ENCODE measurements around the gene NFU1.
"Not testable (repeated sequence)": the region's sequence is repeated elsewhere in the genome, so short reads cannot be mapped to it uniquely, and the experiment has no call there.

The NFU1 gene

DNA sequence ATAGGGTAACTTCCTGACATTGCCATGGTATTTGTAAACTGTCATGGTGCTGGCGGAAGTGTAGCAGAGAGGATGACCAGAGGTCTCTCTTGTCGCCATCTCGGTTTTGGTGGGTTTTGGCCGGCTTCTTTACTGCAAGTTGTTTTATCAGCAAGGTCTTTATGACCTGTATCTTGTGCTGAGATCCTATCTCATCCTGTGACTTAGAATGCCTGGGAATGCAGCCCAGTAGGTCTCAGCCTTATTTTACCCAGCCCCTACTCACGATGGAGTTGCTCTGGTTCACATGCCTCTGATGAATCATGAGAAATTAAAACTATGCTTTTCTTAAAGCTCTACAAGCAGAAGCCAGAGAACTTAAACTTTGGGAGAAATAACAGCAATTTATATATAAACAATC is 12.7 kb upstream of the NFU1 start:
- no peak for DNase-seq

DNA sequence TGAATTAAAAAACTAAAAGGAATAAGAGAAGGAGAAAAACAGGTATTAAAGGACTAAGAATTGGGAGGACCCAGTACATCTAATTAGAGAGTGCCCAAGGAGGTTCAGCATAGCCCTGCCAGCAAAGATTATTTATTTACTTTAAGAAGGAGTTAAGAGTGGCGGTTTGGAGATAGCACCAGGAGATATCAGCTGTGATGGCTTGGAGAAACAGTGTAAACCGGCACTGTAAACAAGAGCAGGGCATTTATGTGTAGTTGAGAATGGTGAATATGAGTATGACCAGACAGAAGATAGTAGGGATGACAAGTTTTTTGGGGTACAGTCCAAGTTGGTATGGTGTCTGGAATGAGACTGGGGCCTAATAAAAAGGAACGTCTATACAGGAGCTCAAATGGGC is 6.4 kb upstream of the NFU1 start:
- DNase-seq = not testable (repeated sequence)

DNA sequence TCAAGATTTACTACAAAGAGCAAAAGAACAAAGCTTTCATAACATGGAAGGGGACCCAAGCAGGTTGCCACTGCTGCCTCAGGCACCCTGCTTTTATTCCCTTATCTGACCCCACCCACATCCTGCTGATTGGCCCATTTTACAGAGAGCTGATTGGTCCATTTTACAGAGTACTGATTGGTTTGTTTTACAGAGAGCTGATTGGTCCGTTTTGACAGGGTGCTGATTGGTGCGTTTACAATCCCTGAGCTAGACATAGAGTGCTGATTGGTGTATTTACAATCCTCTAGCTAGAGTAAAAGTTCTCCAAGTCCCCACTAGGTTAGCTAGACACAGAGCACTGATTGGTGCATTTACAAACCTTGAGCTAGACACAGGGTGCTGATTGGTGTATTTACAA is 2.3 kb upstream of the NFU1 start:
- DNase-seq = not testable (repeated sequence)

DNA sequence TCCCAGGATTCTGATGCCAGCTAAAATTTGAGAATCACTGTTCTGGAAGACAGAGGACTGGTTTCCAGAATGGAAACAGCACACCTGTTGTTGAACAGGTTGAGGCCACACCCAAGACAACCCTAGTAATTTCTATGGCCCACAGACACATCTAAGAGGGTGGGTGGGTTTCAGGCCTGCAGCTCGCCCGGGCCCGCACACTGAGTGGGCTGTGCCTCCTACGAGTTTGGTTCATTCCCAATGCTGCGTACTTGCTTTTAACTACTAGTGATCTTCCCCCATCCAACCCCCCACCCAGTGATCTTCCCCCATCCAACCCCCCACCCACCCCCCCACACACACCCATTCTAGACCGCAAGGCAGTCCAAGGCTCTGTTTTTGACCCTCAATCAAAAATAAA is 1.3 kb upstream of the NFU1 start:
- DNase-seq = no peak

DNA sequence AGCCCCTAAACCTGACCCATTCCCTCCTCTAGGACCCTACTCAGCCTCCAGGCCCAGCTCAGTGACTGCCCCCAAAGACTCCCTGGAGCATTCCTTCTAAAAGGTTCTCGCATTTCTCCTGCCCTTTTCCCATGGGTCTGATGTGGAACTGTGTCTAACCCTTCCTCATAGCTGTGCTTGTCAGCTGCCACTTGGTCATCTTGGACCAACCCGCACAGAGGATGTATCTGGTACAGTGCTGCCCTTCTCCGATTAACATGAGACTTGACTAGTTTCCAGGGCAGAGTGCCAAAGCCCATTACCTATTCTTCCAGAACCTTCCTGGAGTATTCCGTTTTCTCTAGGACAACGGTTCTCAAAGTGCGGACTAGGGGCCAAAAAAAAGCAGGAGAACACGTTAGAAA is 518 bp upstream of the NFU1 start:
- peak; percentile 38 for DNase-seq

DNA sequence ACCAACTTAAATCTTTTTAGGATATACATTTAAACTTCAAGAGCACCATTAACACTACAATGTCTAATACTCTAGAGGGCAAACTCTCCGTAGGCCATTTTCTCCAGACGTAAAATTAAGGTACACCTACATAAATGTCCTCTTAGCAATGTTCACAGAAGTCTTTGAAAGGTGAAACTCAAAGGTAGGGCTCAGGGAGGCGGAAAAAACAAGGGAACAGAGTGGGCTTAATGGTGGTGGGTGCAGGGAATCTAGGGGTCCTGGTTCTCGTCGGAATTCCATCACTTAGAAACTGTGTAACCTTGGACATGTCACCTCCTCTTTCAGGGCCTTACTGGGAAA is 668 bp downstream of the NFU1 start:
- no peak for DNase-seq

DNA sequence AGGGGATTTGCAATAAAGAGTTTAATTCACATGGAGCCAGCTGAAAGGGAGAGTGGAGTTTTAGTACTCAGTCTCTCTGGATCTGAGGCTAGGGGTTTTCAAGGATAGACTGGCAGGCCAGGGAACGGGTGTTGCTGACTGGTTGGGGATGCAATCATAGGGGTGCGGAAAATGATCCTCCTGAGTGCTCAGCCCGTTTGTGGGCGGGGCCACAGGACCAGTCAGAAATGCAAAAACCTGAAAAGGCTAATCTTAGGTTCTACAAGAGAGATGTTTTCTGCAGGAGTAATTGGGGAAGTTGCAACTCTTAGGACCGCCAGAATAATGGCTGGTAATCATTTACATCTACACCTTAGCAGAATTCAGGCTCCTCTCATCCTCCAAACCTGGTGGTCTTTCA is 2.5 kb downstream of the NFU1 start:
- DNase-seq = no peak

DNA sequence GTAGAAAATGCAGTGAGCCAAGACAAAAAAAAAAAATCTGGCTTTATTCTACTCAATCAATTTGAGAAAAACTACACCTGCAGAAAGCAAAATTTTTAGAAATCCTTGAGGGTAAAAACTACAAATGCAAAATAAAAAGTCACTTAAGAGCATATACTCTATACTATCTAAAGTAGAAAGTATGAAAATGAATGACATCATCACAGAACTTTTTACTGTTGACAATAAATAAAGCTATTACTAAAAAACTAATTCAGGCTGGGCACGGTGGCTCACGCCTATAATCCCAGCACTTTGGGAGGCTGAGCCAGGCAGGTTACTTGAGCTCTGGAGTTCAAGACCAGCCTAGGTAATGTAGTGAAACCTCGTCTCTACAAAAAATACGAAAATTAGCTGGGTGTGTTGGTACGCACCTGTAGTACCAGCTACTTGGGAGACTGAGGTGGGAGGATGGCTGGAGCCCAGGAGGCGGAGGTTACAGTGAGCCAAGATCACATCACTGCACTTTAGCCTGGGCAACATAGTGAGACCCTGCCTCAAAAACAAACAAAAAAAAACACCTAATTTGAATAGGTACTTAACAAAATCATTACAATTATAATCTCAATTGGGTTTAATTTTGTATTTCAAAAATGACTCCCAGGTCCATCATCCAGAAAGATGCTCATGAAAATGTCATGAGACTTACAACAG is 7.6 kb downstream of the NFU1 start:
- no peak for DNase-seq

DNA sequence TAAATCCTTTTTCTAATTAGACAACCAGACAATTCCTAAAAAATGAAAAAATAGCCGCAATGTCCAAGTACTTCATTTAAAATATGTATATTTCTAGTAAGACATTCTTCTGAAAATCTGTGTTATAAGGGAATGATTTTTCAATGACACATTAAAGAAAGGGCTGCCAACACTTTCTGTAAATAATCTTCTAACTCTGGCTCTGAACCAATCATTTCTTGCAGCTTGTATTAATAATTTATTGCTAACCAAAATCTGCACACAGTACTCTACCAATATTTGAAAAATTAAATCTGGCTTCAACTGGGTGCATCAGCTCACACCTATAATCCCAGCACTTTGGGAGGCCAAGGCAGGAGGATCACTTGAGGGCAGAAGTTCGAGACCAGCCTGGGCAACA is 8.3 kb downstream of the NFU1 start:
- no peak for DNase-seq

DNA sequence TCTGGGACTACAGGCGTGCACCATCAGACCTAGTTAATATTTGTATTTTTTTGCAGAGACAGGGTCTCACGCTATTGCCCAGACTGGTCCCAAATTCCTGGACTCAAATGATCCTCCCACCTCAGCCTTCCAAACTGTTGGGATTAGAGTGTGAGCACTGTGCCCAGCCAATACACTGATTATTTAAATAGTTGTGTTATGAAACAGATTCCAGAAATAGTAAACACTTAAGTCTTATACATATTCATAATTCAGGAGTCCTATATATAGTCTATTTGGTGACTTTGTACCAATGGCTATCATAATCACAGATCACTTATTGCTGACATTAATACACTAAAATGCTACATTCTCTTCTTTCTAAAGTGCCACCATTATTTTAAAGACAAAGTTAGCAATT is 12.8 kb downstream of the NFU1 start:
- no peak for DNase-seq

DNA sequence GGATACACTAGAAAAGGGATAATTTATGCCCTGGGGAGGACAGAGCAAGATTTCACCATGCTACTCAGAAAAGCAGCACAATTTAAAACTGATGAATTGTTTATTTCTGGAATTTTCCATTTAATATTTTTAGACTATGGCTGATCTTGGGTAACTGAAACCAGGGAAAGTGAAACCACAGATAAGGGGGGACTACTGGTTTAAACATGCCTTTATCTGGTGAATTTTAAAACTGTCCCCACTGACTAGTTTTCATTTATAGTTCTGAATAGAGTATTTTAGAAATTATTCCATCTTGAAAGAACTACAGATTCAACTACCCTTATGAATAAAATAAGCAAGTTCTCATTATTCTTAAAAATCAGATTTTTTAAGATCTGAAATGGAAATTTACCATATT is 15.0 kb downstream of the NFU1 start:
- no peak for DNase-seq

DNA sequence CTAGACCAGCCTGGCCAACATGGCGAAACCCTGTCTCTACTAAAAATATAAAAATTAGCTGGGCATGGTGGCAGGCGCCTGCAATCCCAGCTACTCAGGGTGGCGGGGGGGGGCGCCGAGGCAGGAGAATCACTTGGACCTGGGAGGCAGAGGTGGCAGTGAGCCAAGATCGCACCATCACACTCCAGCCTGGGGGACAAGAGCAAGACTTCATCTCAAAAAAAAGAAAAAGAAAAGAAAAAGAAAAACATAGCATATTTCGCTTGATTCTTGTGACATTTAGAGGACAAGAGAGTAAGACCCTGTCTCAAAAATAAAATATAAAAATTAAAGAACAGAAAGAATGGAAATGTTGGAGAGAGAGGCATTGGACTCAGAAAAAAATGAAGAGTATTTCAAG is 18.1 kb downstream of the NFU1 start:
- DNase-seq = not testable (repeated sequence)

DNA sequence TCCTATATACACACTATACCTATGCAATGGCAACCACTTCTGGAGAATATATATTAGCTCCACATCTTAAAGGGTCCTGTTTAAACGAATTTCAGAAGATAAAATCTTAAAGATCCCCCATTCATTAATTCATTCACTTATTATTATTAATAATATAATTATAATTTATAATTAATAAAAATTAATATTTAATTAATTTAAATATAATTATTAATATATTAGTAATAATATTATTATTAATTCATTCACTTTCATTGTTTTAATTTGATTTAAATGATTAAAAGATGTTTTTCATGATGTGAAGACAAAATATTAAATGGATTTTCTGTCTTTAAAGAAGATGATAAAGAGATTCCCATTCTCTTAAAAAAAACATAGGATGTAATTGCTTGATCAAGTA is 21.1 kb downstream of the NFU1 start:
- DNase-seq = no peak

DNA sequence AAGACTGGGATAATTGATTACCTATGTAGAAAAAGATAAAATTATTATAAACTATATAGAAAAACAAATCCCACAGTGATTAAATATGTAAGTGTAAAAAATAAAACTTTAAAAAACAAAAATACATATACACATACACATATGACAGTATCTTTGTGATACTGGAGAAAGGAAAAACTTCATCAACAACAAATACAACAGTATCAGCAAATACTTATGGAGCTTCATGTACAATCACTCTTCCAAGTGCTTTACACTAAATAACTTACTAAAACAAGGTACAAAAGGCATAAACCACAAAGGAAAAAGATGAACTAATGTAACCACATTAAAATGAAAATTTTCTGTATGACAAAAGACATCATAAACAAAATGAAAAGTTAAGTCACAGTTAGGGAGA is 26.1 kb downstream of the NFU1 start:
- DNase-seq = no peak

DNA sequence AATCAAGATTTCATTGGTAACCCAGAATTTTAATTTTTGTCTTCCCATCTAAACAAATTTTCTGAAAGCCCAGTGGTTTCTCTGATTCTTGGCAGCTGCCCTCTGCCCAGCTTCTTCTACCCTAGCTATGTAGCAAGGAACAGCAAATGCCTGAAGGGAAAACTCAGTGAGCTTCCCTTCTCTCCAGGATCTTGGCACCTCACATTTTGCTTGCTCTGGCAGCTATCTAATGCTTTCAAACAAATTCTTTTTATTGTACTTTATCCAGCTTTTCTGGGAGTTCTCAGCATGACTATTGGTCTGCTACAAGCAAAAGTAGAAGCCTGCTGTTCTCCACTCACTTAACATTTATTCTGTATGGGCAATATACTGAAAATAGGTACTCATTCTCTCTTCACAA is 31.9 kb downstream of the NFU1 start:
- DNase-seq = no peak

DNA sequence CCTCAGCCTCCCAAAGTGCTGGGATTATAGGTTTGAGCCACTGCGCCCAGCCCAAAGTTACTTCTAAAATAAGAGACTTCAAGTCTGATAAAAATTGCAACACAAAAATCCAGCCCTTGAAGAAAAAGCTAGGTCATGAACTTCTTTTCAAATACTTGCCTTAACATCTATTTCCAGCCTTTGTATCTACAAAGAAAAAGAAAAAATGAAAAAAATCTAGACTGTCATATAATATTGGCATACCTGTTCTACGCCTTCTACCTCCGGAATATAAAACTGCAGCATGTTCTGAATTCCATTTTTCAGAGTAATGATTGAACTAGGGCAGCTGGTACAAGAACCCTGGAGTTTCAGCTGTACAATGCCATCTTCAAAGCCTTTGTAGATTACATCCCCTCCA is 37.1 kb downstream of the NFU1 start:
- DNase-seq = no peak

DNA sequence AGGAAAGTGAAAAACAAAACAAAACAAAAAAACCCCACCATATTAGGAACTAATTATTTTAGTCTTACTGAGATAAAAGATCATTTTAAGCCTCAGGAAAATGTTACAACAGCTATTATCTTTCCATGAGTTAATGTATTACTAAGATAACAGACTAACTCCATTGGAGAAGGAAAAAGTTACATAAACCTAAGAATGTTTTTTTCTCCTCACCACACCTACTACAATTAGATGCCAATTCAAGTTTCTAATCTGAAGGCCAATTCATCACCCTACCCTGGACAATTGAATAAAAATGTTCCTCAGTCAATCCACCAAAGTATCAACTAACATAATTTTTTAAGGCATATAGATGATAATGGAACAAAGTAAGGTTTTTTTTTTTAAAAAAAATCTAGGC is 40.0 kb downstream of the NFU1 start:
- no peak for DNase-seq

DNA sequence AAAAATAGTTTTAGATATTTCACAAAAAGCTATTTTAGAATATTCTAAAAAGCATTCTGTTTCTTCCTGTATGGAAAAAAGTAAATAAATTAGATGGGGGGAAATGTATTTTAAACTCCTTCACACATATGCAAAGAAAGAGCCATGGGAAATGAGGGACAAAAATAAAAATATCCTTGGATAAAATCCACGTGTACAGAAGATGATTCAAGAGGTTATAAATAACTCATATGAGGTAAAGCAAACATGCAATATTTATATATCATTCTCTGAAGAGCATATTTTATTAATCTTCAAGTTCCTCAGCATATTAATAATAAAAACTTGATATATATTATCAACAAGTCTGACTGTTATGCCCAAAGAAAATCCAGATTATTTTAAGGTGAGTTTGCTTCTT is 41.4 kb downstream of the NFU1 start:
- no peak for DNase-seq

DNA sequence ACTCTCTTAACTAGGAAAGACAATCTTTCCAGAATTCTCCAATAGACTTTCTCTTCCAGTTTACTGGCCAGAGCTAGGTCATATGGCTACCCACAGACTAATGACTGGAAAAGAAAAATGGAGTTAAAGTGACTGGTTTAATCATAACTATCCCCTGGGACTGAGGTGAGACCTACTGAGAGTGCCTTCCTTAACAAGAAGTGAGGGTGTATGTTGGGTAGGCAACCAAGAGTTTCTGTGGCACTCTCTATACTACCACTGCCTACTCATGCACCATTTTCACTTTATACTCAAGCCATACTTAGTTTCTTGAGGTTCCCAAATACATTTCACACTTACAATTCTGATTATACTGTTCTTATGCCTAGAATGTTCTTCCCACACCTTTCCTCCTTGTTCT is 43.3 kb downstream of the NFU1 start:
- DNase-seq = no peak

DNA sequence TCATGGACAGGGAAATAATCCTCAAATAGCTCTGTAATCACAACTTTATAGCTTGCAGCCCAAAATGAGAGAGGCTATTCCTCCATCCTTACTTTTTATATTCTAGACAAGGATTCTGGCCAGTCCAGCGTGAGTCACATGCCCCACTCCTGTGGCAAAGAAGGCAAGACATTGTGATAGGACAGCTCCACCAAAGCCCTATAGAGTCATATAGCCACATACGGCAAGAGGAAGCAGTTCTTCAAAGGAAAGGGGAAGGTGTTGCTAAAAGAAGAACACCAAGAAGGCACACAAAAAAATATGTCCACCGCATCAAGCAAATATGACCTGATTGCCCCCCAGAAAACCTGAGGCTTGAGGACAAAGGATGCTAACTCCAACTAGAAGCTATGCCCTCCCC is 46.8 kb downstream of the NFU1 start:
- DNase-seq = no peak

DNA sequence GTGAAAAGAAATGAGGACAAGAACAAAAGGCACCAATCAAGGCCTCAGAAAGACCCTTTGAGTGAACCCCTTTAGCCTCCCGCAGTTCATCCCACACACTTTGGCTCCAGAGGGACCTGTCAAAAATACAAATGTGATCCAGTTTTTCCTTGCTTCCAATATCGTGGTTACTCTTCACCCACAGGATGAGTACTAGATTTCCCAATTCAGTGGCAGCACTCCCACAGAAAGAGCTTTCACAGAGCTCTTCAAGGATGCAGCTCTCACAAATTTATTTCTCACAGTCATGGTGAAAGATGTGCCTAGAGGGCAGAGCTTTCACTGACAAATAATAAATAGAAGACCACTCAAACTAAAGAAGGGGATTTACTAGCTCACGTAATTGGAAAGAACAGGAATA is 47.2 kb downstream of the NFU1 start:
- no peak for DNase-seq

DNA sequence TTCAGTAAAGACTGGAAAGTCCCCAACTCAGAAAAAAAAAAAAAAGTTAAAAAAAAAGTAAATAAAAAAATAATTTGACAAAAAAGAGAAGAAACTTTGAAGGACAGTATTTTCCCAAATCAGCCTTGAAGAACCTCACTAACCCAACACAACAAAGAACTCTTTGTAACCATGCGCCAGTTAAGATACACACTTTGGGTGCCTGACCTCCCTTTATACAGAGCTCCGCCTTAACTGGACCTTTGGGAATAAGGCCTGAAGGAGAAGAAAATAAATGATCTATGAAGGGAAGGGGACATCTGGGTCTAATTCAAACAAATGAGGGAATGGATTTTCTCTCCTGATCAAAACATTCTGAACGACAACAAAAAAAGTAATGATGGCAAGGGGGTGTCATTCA is 48.0 kb downstream of the NFU1 start:
- no peak for DNase-seq

DNA sequence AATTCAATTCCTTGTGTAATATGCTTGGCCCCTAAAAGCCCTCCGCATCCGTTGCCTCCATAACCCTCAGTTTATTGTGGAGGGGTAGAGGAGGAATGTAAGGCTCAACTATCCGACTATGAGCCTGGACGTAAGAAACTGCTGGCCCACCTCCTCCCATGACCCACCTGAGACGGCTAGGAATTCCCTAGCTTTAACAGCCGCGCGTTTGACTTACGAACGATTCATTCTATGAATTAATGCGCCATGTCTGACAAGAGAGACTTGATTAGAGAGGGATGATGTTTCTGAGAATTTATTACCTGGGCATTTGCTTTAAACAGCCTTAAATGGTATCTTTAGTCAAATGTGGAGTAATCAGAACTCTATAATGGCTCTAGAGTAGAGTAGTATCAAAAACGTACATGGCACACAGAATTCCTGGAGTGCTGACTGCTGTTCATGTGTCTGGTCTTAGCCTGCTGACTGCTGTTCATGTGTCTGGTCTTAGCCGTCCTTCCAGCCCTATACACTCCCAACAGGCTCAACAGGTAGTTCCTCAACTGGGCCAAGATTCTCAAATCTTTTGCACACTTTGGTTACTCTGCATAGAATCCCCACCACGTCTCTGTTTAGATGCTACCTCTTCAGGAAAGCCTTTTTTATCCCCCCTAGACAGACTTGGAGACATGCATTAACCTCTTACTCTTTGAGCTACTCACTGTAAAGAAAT is 49.3 kb downstream of the NFU1 start:
- DNase-seq = no peak

DNA sequence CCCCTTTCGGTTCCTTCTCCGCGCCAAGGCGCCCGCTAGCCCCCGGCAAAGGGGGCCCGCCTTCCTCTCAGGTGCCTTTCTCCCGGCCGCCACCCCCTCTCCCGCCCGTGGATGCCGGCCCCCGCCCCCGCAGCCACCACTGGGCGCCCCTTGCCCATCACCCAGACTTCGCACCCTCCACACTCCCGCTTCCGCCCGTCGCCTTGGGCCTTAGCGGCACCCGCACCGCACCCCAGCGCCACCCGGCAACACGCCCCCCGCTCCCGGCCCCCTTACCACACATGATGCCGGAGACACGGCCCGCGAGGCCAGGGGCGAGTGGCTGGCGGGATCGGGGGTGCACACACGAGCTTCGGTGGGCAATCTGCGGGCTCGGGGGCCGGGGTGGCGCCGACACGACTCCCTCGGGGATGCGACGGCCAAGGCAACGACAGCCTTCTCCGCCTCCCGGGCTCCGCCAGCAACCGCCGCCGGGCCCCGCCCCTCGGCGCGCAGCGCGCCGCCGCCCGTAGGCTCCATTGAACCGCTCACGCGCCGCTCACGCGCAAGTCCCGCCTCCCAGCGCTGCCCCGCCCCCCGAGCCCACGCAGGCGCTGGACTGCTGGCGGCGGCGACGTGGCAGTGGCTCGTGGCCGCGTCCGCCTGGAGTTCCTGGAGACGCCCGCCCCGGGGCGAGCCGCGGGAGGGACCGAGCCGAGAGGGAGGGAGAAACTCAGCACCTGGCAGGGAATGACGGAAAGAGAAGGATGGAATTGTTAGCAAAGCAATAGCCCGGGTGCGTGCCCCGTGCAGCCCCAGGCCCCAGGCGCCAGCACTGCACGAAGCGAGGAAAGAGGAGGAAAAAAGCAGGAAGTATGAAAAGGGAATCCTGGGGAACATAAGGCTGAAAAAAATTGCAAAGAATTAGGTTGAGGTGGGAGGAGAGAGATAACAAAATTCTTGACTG is 50.2 kb downstream of the NFU1 start, which contains the start of gene GFPT1:
GFPT1 (minus strand) TSS at position 439 of the 946 bp plus-strand sequence; CDS start at position 283, 156 bp downstream.
- peak; percentile 91 for DNase-seq
